ENCODE data around the gene METTL27. TPM values are rescaled to one million over a fixed set of nuclear protein-coding genes. Genes with fewer than 3 reads are reported as not detected.
A peak's percentile ranks its signal among the peaks of the same experiment; 100 is the strongest.

The METTL27 gene
- total RNA-seq, 2 donors from 2014 or later, result 2.1 to 3.3 TPM

DNA sequence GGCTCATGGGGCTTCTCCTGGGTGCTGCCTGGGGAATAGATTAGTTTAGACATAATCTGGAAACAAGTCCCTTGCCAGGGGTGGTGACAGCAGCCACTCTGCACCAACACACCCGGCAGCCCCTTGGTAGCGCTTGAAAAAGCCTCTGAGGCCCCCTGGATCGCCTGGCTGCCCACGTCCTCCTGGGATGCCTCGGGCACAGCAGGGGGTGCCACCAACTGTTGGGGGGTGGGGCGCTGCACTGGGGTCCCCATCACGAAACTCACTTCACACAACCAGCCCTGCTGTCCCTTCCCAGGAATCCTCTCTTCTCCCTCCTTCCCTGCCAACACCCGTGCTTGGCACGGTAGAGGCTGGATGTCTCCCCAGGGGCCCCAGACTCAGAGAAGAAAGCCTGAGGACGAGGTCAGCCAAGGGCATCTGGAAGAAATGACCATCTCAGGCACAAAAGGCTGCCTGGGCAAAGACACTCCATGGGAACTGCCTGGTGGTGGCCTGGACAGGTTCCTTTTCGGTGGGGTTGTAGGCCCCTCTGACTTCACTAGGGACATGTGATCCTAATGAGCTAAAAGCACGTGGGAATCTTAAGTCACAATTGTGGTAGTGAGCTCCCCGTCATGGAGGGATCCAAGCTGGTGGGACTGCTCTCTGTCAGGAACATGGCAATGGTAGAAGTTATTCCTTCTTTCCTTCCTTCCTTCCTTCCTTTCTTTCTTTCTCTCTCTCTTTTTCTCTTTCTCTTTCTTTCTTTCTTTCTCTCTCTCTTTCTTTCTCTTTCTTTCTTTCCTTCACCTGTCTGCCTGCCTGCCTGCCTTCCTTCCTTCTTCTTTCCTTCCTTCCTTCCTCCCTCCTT lies 30.0 kb upstream of the METTL27 start:
- H3K4me3 ChIP-seq, result no peak overlapping the region
- TF ChIP-seq CTCF (IDR thresholded peaks at IDR 0.05) (no peak), POLR2A (IDR thresholded peaks at IDR 0.05) (no peak)
- peaks cover 8% of the 10 kb centered on the region for H3K4me1 ChIP-seq
- intact Hi-C loops (cut with DNase I), result loop anchor here (10.0 kb wide), 1 partner anchor 153 kb away; the partner anchor contains the start of gene ELN
- H3K27me3 ChIP-seq, result no peaks in the 10 kb centered on the region
- 77 to 85% methylated on average over 3 to 13 of the region's 13 CpGs for WGBS, 2 donors
- no peaks in the 10 kb centered on the region for H3K9me3 ChIP-seq
- no peak for DNase-seq
- H3K36me3 ChIP-seq (replicated peaks in 1 of 2; ENCODE audit: insufficient read depth in 1 of 2, low read depth in 2 of 2), result no peaks in the 10 kb centered on the region
- ATAC-seq, result no peak
- no peak overlapping the region for H3K27ac ChIP-seq

GRCh38 chr7:73871163-73872011 lies 29.1 kb upstream of the METTL27 start:
- no peak for DNase-seq
- H3K27ac ChIP-seq, result no peak overlapping the region
- intact Hi-C loops (cut with DNase I), result loop anchor here (10.0 kb wide), 1 partner anchor 153 kb away; the partner anchor contains the start of gene ELN
- TF ChIP-seq CTCF (IDR thresholded peaks at IDR 0.05) (no peak), POLR2A (IDR thresholded peaks at IDR 0.05) (no peak)
- no peaks in the 10 kb centered on the region for H3K36me3 ChIP-seq (replicated peaks in 1 of 2; ENCODE audit: insufficient read depth in 1 of 2, low read depth in 2 of 2)
- no peaks in the 10 kb centered on the region for H3K27me3 ChIP-seq
- no peaks in the 10 kb centered on the region for H3K9me3 ChIP-seq
- peaks cover 8% of the 10 kb centered on the region for H3K4me1 ChIP-seq
- ATAC-seq, result no peak
- WGBS, 2 donors, result 83 to 93% methylated on average over 3 to 20 of the region's 20 CpGs
- H3K4me3 ChIP-seq, result no peak overlapping the region

DNA sequence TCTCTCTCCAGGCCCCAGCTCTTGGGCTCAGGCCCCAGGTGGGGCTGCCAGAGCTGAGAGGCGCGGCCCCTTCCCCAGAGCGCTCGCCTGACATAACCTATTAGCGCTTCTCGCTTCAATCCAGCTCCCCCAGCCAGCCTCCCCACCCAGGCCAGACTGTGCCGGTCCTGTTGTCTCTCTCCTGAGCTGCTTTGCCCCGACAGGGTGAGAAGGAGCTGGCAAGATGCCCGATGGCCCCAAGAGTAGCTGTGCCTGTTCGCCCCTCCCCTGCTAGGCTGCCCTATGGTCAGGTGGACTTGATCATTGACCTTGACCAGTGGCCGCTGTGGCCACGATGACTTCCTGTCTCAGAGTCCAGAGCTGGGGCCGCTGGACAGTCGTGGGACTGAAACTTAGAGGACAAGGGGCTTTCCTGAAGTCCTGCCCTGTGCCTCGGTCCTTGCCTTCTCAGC lies 27.8 kb upstream of the METTL27 start:
- H3K36me3 ChIP-seq (replicated peaks in 1 of 2; ENCODE audit: insufficient read depth in 1 of 2, low read depth in 2 of 2), result no peaks in the 10 kb centered on the region
- peaks cover 8% of the 10 kb centered on the region for H3K4me1 ChIP-seq
- ATAC-seq (no peak), DNase-seq (peak in 2 of 4 donors; percentile 34 to 44)
- WGBS, 2 donors, result 54 to 69% methylated on average over 8 to 15 of the region's 15 CpGs
- no peak for TF ChIP-seq POLR2A (IDR thresholded peaks at IDR 0.05)
- TF ChIP-seq CTCF (IDR thresholded peaks at IDR 0.05), result no peak
- H3K27ac ChIP-seq, result no peak overlapping the region
- intact Hi-C loops (cut with DNase I), result loop anchor here (10.0 kb wide), 1 partner anchor 155 kb away; the partner anchor contains the start of gene ELN
- no peak overlapping the region for H3K4me3 ChIP-seq
- no peaks in the 10 kb centered on the region for H3K9me3 ChIP-seq
- H3K27me3 ChIP-seq, result no peaks in the 10 kb centered on the region

- H3K4me3 ChIP-seq, result no peak overlapping the region
- no peak for DNase-seq
- no peaks in the 10 kb centered on the region for H3K36me3 ChIP-seq (replicated peaks in 1 of 2; ENCODE audit: insufficient read depth in 1 of 2, low read depth in 2 of 2)
- WGBS, 2 donors, result 69 to 74% methylated on average over 12 to 24 of the region's 24 CpGs
- intact Hi-C loops (cut with DNase I), result loop anchor here (5.0 to 10.0 kb wide), 2 partner anchors 264 to 333 kb away; no protein-coding TSS in a partner anchor
- no peak overlapping the region for H3K27ac ChIP-seq
- no peaks in the 10 kb centered on the region for H3K27me3 ChIP-seq
- no peak for ATAC-seq
- peaks cover 8% of the 10 kb centered on the region for H3K4me1 ChIP-seq
- H3K9me3 ChIP-seq, result no peaks in the 10 kb centered on the region
- TF ChIP-seq CTCF (IDR thresholded peaks at IDR 0.05), result no peak
Observed at GRCh38 chr7:73869011-73869798, 26.9 kb upstream of the METTL27 start.
